A549 (cell line): ENCODE data around the gene CHAF1B.

Source experiments
- CBX8 ChIP-seq: fragments of 200-600 bp; sonication (generic); IDR thresholded peaks from 2 replicates; pipeline ENCODE4 v1.6.1; 2016
- CHD2 ChIP-seq: fragments of 150-350 bp; IDR thresholded peaks from 2 replicates; pipeline ENCODE4 v1.6.1; 2014; ENCODE audit warnings: low read length; ENCODE audit not compliant: partially characterized antibody
- CHD4 ChIP-seq: fragments of 200-600 bp; sonication (generic); IDR thresholded peaks from 2 replicates; pipeline ENCODE4 v1.6.1; 2016; ENCODE audit warnings: antibody characterized with exemption, mild to moderate bottlenecking, borderline replicate concordance
- CTCF ChIP-seq: fragments of >200 bp; sonication (Bioruptor Twin); formaldehyde crosslinking; IDR thresholded peaks from 3 replicates; pipeline ENCODE4 v1.5.1; 2016
- ELK1 ChIP-seq: fragments of 150-350 bp; IDR thresholded peaks from 2 replicates; pipeline ENCODE4 v1.6.1; 2014; ENCODE audit warnings: low read depth, mild to moderate bottlenecking, low read length
- ESRRA ChIP-seq: fragments of 150-350 bp; IDR thresholded peaks from 2 replicates; pipeline ENCODE4 v1.6.1; 2014; ENCODE audit warnings: mild to moderate bottlenecking, low read length, borderline replicate concordance
- HMGXB4 ChIP-seq: fragments of 250-450 bp; sonication (Bioruptor Pico); IDR thresholded peaks from 2 replicates; pipeline ENCODE4 v1.5.0; 2021; ENCODE audit warnings: mild to moderate bottlenecking, moderate library complexity, borderline replicate concordance
- POLR2A ChIP-seq: IDR thresholded peaks from 2 replicates; pipeline ENCODE4 v1.6.1; 2012; ENCODE audit warnings: mild to moderate bottlenecking, low read length
- RCOR1 ChIP-seq: fragments of 150-350 bp; IDR thresholded peaks from 2 replicates; pipeline ENCODE4 v1.6.1; 2014; ENCODE audit warnings: antibody characterized with exemption, low read length, low read depth
- REST ChIP-seq: fragments of 200-600 bp; sonication (generic); IDR thresholded peaks from 2 replicates; pipeline ENCODE4 v1.6.1; 2016; ENCODE audit warnings: antibody characterized with exemption, mild to moderate bottlenecking, moderate library complexity
- USF2 ChIP-seq: fragments of 450-650 bp; IDR thresholded peaks from 2 replicates; pipeline ENCODE4 v1.6.1; 2014; ENCODE audit warnings: antibody characterized with exemption
- ZC3H11A ChIP-seq: fragments of 450-650 bp; IDR thresholded peaks from 2 replicates; pipeline ENCODE4 v1.6.1; 2014; ENCODE audit warnings: antibody characterized with exemption, mild to moderate bottlenecking
- ZSCAN20 ChIP-seq: fragments of 250-450 bp; sonication (Bioruptor Pico); IDR thresholded peaks from 2 replicates; pipeline ENCODE4 v1.8.0; 2022; ENCODE audit warnings: mild to moderate bottlenecking, moderate library complexity

GRCh38 chr21:36427502-36427901 is 42.3 kb downstream of the CHAF1B start:
- TF ChIP-seq REST = no peak
- no peak for TF ChIP-seq CBX8
- TF ChIP-seq CTCF = no peak
- TF ChIP-seq RCOR1 = no peak
- TF ChIP-seq HMGXB4 (CRISPR knock-in tag) = no peak
- no peak for TF ChIP-seq ZC3H11A
- no peak for TF ChIP-seq POLR2A
- TF ChIP-seq ELK1 = no peak
- no peak for TF ChIP-seq ZSCAN20 (CRISPR knock-in tag)
- no peak for TF ChIP-seq CHD2
- TF ChIP-seq ESRRA = no peak
- no peak for TF ChIP-seq USF2
- no peak for TF ChIP-seq CHD4
